OCI-M1 (cell line): Measurements from ENCODE around the gene CATSPERD.

Experiments
- DNase-seq: peaks from one replicate; lab custom pipeline; 2025; lab: John Stamatoyannopoulos, UW

Gene CATSPERD

GRCh38 chr19:5804516-5805461 lies 84.4 kb downstream of the CATSPERD start, which contains the start of gene NRTN:
Gene NRTN (plus strand): TSS chr19:5805067. CDS start chr19:5824166, 19,099 bp downstream.
- DNase-seq: peak; percentile 13

DNA sequence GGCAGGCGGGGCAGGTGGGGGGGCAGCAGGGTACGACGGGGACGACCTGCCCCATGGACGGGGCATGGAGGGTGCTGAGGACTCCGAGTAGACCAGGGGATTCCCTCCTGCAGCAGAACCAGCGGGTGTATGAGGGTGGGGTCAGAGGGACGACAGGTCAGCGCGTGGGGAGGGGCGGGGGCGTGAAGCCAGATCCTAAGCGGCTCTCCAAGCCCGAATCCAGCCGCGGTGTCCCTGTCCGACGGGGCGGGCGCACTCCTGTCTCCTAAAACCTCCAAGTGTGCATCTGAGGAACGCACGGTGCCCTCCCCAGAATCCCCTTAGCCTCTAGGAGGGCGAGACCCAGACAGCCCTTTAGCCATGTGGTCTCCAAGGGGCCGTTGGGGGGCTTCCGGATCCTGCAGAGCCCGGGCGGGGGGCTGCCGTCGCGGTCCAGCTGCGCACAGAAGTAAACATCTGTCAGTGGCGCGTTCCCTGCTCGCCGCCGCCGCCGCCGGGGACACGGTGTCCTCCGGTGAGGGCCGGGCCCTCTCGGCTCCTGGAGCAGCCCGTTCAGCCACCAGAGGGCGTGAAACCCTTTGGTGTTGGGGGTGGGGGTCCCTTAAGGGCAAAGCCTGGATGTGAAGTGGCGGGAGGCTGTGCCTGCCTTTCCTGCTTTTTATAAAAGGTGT lies 85.2 kb downstream of the CATSPERD start:
- peak; percentile 63 for DNase-seq

GRCh38 chr19:5806133-5806489 lies 85.7 kb downstream of the CATSPERD start:
- DNase-seq: no peak

- DNase-seq: no peak
Observed at GRCh38 chr19:5806905-5807304, 86.5 kb downstream of the CATSPERD start.

- DNase-seq: no peak
Observed at GRCh38 chr19:5808120-5808816, 87.8 kb downstream of the CATSPERD start.

GRCh38 chr19:5809053-5809452 lies 88.6 kb downstream of the CATSPERD start:
- DNase-seq: no peak

DNA sequence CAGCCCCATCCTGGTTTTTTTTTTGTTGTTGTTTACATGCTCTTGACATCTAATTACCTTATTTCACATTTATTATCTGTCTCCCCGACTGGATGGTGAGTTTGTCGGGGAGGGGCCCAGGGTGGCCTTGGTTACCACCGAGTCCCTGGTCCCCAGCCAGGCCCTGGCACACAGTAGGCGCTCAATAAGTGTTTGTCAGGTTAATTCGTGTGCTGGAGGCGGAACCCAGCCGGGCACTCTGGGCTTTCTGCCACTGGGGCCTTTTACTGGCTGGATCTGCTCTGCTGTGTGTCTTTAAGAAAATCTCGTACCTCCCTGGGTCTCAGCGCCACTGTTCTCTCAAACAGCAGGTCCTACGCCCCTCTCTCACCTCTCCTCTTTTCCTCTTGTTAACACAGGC lies 89.0 kb downstream of the CATSPERD start:
- DNase-seq: no peak

GRCh38 chr19:5811117-5811516 lies 90.7 kb downstream of the CATSPERD start:
- no peak for DNase-seq

- DNase-seq: no peak
Observed at GRCh38 chr19:5814123-5814851, 93.8 kb downstream of the CATSPERD start.

DNA sequence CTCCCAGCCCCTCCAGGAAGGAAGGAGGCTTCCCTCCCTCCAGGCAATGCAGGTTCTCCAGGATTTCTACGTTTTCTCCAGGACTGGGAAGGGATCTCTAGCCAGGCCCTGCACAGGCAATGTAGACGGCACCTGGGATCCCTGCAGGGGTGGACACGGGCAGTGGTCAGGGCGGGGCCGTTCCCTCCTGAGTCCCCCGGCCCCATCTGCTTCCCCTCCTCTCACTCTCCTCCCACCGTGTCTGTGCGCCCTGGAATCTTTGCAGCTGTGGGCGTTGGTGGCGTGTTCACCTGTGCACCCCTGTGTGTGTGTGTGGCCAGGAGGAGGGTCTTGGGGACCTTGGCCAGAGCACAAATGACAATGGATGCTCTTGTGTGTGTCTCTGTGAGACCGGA lies 94.4 kb downstream of the CATSPERD start:
- DNase-seq: no peak

- no peak for DNase-seq
Observed at GRCh38 chr19:5817218-5817617, 96.8 kb downstream of the CATSPERD start.

GRCh38 chr19:5818594-5818993 lies 98.2 kb downstream of the CATSPERD start:
- no peak for DNase-seq

DNA sequence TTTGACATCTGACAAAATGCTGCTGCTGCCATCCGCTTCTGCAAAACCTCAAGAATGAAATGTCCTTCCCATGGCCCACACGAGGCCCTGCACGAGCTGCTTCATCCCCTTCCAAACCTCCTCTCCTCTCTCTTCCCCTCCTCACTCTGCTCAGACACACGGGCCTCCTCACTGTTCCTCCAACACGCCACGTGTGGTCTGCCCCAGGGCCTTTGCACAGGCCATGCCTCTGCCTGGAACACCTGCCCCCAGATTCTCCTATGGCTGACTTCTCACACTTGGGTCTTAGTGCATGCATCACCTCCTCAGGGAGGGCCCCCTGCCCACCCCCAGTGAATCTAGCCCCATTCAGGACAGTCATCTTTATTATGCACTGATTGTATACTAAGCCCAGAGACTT lies 100.3 kb downstream of the CATSPERD start:
- DNase-seq: no peak

DNA sequence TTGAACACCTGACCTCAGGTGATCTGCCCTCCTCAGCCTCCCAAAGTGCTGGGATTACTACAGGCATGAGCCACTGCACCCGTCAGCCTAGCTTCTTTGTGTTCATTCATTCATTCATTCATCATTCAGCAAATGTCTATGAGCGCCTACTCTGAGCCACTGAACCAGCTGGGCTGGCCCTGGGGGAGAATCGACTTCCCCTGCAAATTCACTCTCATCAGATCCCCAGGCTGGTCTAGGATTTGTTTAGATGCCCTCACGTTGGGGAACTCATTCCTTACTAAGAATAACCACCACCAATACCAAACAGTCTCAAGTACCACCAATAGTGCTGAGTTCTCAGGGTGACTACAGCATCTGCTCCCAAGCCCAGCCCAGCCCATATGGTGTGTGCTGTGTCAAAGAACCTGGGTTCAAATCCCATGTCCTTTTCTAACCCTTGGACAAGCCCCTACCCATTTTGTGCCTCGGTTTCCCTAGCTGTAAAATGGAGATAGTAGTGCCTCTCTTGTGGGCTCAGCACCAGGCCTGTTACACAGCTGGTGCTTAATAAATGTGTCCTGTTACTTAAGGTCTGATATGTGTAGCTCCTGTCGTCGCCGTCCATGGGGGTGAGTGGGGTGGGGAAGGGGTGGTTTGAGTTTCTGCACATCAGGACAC lies 101.2 kb downstream of the CATSPERD start:
- DNase-seq: no peak

GRCh38 chr19:5822181-5822844 lies 101.9 kb downstream of the CATSPERD start:
- DNase-seq: no peak

- peak; percentile 10 for DNase-seq
Observed at GRCh38 chr19:5823579-5824281, 103.3 kb downstream of the CATSPERD start.

GRCh38 chr19:5824751-5825150 lies 104.3 kb downstream of the CATSPERD start:
- DNase-seq: no peak

GRCh38 chr19:5825178-5825577 lies 104.7 kb downstream of the CATSPERD start:
- no peak for DNase-seq

- DNase-seq: peak; percentile 63
Observed at GRCh38 chr19:5826531-5827341, 106.3 kb downstream of the CATSPERD start.
